GM12801 (cell line): ENCODE data around the gene ALPK3.

ENCODE experiments used
- CTCF ChIP-seq: IDR thresholded peaks from one replicate; pipeline ENCODE4 v1.5.1; 2011; ENCODE audit warnings: control low read depth; ENCODE audit not compliant: insufficient read length; ENCODE audit errors: extremely low read depth

Gene ALPK3

GRCh38 chr15:84840255-84840654 lies 23.1 kb downstream of the ALPK3 start:
- no peak for TF ChIP-seq CTCF

GRCh38 chr15:84840741-84841429 lies 23.7 kb downstream of the ALPK3 start:
- no peak for TF ChIP-seq CTCF

DNA sequence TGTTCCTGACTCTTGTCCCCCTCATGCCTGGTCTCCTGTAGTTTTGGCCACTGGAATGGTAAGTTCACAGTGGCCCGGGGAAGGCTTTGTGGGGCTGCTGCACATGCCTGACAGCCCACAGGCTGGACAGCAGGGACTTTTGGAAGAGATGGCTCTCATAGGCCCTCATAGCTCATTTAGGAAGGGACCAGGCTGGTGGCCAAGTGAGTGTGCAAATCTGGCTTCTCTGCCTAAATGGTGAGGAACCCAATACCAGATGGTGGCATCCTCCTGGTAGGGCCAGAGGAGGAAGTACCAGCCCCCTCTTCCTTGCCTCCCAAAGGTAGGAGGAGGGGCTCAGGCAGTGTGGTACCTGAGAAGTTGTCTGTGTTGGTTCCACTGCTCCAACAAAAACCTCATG lies 25.6 kb downstream of the ALPK3 start:
- TF ChIP-seq CTCF: no peak

- no peak for TF ChIP-seq CTCF
Measured at GRCh38 chr15:84844964-84845363, 27.8 kb downstream of the ALPK3 start.

GRCh38 chr15:84846269-84846668 lies 29.1 kb downstream of the ALPK3 start:
- no peak for TF ChIP-seq CTCF

- no peak for TF ChIP-seq CTCF
Measured at GRCh38 chr15:84847382-84847781, 30.2 kb downstream of the ALPK3 start.

- TF ChIP-seq CTCF: no peak
Measured at GRCh38 chr15:84852212-84852611, 35.1 kb downstream of the ALPK3 start.
